Measurements from ENCODE around the gene FANCI. TPM values are rescaled to one million over a fixed set of nuclear protein-coding genes. Genes with fewer than 3 reads are reported as not detected.

Gene FANCI
- total RNA-seq, 1 donor from 2014 or later = 66.8 TPM

- no peaks in the 10 kb centered on the region for H3K9me3 Mint-ChIP-seq
- H3K4me3 Mint-ChIP-seq = no peak overlapping the region
- H3K27me3 Mint-ChIP-seq = peaks cover 5% of the 10 kb centered on the region
- no peaks in the 10 kb centered on the region for H3K36me3 Mint-ChIP-seq
- peaks cover 6% of the 10 kb centered on the region for H3K4me1 Mint-ChIP-seq (ENCODE audit: unreplicated experiment)
- no peak for DNase-seq (ENCODE audit: extremely low spot score, unreplicated experiment)
- no peak overlapping the region for H3K27ac Mint-ChIP-seq
- TF ChIP-seq, protein P1, sequence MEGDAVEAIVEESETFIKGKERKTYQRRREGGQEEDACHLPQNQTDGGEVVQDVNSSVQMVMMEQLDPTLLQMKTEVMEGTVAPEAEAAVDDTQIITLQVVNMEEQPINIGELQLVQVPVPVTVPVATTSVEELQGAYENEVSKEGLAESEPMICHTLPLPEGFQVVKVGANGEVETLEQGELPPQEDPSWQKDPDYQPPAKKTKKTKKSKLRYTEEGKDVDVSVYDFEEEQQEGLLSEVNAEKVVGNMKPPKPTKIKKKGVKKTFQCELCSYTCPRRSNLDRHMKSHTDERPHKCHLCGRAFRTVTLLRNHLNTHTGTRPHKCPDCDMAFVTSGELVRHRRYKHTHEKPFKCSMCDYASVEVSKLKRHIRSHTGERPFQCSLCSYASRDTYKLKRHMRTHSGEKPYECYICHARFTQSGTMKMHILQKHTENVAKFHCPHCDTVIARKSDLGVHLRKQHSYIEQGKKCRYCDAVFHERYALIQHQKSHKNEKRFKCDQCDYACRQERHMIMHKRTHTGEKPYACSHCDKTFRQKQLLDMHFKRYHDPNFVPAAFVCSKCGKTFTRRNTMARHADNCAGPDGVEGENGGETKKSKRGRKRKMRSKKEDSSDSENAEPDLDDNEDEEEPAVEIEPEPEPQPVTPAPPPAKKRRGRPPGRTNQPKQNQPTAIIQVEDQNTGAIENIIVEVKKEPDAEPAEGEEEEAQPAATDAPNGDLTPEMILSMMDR (conservative IDR thresholded peaks at IDR 0.05) = no peak
Measured at GRCh38 chr15:89209057-89209456, 34.7 kb upstream of the FANCI start.

DNA sequence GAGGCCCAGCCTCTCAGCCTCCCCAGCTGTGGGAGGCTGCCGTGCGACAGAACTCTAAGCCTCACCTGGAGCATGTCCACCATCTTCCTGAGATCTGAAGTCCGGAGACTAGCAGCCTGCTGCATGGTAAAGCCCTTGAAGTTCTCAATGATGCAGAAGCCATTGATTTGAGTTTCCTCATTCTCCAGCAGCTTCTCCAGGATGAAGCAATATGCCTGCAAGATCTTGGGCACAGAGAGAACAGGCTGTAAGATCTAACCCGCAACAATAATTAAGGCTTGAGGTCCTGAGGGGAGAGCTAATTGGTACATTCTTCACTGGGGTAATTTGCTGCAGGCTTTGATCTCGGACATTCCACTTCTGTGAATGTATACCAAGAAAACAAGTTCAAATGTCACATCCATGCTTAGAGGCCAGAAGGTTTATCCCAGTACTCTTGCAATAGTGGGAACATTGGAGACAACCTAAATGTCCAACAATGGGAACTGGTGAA is 32.1 kb upstream of the FANCI start:
- Mint-ChIP-seq H3K4me3 (no peak overlapping the region), H3K27me3 (peaks cover 9% of the 10 kb centered on the region), H3K36me3 (no peaks in the 10 kb centered on the region), H3K27ac (no peak overlapping the region), H3K9me3 (no peaks in the 10 kb centered on the region), H3K4me1 (ENCODE audit: unreplicated experiment) (peaks cover 4% of the 10 kb centered on the region)
- no peak for DNase-seq (ENCODE audit: extremely low spot score, unreplicated experiment)
- TF ChIP-seq, protein P1 (conservative IDR thresholded peaks at IDR 0.05) = no peak

DNA sequence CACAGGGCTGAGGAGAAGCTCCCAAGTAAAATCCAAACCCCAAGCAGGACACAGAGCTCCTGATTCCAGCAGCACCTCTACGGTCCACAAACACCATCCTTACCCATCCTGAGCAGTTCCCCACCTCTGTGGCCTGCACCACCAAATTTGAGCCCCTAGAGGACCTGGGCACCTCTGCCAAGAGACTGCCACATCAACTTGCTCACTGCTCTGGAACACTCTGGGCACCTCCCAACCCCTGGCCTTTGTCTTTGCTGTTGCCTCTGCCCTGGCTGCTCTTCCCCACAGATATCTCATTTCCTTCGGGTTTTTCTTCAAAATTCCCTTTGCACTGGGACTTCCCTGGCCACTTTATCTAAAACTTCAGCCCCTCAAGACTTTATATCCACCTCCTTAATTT is 28.2 kb upstream of the FANCI start:
- H3K27me3 Mint-ChIP-seq = peaks cover 14% of the 10 kb centered on the region
- no peak overlapping the region for H3K4me3 Mint-ChIP-seq
- H3K4me1 Mint-ChIP-seq (ENCODE audit: unreplicated experiment) = no peaks in the 10 kb centered on the region
- no peak for DNase-seq (ENCODE audit: extremely low spot score, unreplicated experiment)
- H3K9me3 Mint-ChIP-seq = no peaks in the 10 kb centered on the region
- no peaks in the 10 kb centered on the region for H3K36me3 Mint-ChIP-seq
- no peak overlapping the region for H3K27ac Mint-ChIP-seq
- TF ChIP-seq, protein P1 (conservative IDR thresholded peaks at IDR 0.05) = no peak

DNA sequence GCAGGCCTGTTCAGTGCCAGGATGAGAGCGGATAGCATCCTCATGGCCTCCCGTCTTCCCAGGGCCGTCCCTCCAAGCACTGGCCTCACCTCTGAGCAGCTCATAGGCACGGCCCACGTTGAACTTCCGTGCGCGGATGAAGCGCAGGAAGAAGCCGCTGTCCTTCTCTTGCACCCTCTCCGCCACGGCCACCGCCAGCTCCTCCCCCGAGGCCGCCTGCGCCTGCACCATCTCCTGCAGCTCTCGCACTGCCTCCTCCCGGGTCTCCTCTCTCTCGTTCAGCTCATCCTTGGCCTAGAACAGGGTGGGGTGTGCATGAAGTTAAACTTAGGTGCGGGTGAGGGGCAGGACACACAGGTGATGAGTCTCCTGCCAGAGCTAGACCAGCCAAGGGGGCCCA is 26.7 kb upstream of the FANCI start:
- Mint-ChIP-seq H3K27me3 (peaks cover 14% of the 10 kb centered on the region), H3K27ac (no peak overlapping the region), H3K4me1 (ENCODE audit: unreplicated experiment) (no peaks in the 10 kb centered on the region), H3K4me3 (no peak overlapping the region), H3K9me3 (no peaks in the 10 kb centered on the region), H3K36me3 (no peaks in the 10 kb centered on the region)
- TF ChIP-seq, protein P1 (conservative IDR thresholded peaks at IDR 0.05) = no peak
- no peak for DNase-seq (ENCODE audit: extremely low spot score, unreplicated experiment)

- TF ChIP-seq, protein P1 (conservative IDR thresholded peaks at IDR 0.05) = no peak
- Mint-ChIP-seq H3K4me3 (no peak overlapping the region), H3K4me1 (ENCODE audit: unreplicated experiment) (no peaks in the 10 kb centered on the region), H3K9me3 (no peaks in the 10 kb centered on the region), H3K36me3 (no peaks in the 10 kb centered on the region), H3K27me3 (peaks cover 14% of the 10 kb centered on the region), H3K27ac (no peak overlapping the region)
- DNase-seq (ENCODE audit: extremely low spot score, unreplicated experiment) = no peak
Measured at GRCh38 chr15:89217686-89218376, 25.9 kb upstream of the FANCI start.
